ENCODE measurements around the gene COBLL1. TPM values are rescaled to one million over a fixed set of nuclear protein-coding genes. Genes with fewer than 3 reads are reported as not detected.

The COBLL1 gene
- total RNA-seq, 1 experiment from 2014 or later = 5.9 TPM

GRCh38 chr2:164852086-164852485 lies 10.5 kb upstream of the COBLL1 start:
- H2BK20ac ChIP-seq (ENCODE audit: low read depth, low read length, poor library complexity, severe bottlenecking) = no peak overlapping the region

More at GRCh38 chr2:164852086-164852485, 10.5 kb upstream of the COBLL1 start:
- Histone ChIP-seq H3K23me2 (ENCODE audit: insufficient read length, low read depth, low read length, poor library complexity, severe bottlenecking) (no peaks in the 10 kb centered on the region), H2BK120ac (ENCODE audit: low read depth, low read length, poor library complexity, severe bottlenecking) (no peak overlapping the region), H4K8ac (replicated peaks; ENCODE audit: insufficient read length, low read depth, low read length) (no peak overlapping the region), H3K4me1 (ENCODE audit: insufficient read depth, low read length) (no peaks in the 10 kb centered on the region), H3K14ac (ENCODE audit: insufficient read depth, low read length) (no peak overlapping the region), H3K4ac (ENCODE audit: low read depth, low read length) (no peak overlapping the region), H2BK5ac (ENCODE audit: insufficient read length, low read length) (no peak overlapping the region), H3T11ph (ENCODE audit: low read length) (no peak overlapping the region), H2BK15ac (ENCODE audit: low read depth, low read length) (no peak overlapping the region), H2AFZ (ENCODE audit: low read length) (no peak overlapping the region), H3K27ac (ENCODE audit: insufficient read length, low read depth, low read length) (no peak overlapping the region), H3K23ac (ENCODE audit: insufficient read length, low read depth, low read length) (no peak overlapping the region), H3K79me1 (ENCODE audit: insufficient read depth, low read depth, low read length, poor library complexity, severe bottlenecking) (no peaks in the 10 kb centered on the region), H4K91ac (ENCODE audit: insufficient read length, low read depth, low read length) (no peak overlapping the region), H3K27me3 (ENCODE audit: insufficient read depth, low read length) (no peaks in the 10 kb centered on the region), H3K56ac (ENCODE audit: insufficient read length, low read depth, low read length) (no peak overlapping the region), H3K18ac (ENCODE audit: insufficient read length, low read depth, low read length) (no peak overlapping the region), H2BK12ac (ENCODE audit: insufficient read length, low read depth, low read length) (no peak overlapping the region), H3K9ac (ENCODE audit: extremely low read depth, insufficient read length, low read length) (no peak overlapping the region), H2AK5ac (ENCODE audit: insufficient read length, low read length) (no peak overlapping the region), H3K79me2 (ENCODE audit: insufficient read depth, low read length) (no peaks in the 10 kb centered on the region), H3K9me3 (ENCODE audit: control insufficient read depth, low read depth, low read length) (no peaks in the 10 kb centered on the region), H3K4me2 (ENCODE audit: insufficient read depth, insufficient read length, low read length) (no peak overlapping the region), H4K5ac (ENCODE audit: insufficient read length, low read depth, low read length) (no peak overlapping the region), H4K20me1 (ENCODE audit: control insufficient read depth, insufficient read depth, insufficient read length) (no peaks in the 10 kb centered on the region)
- Mint-ChIP-seq H3K4me1 (peaks cover 0 to 4% of the 10 kb centered on the region in 2 experiments; a peak in 1 of 4 replicates), H3K27ac (no peak overlapping the region), H3K4me3 (no peak overlapping the region), H3K27me3 (ENCODE audit: low read depth) (no peaks in the 10 kb centered on the region), H3K9me3 (no peaks in the 10 kb centered on the region), H3K36me3 (ENCODE audit: insufficient read depth in 1 of 3, low read depth in 3 of 3) (no peaks in the 10 kb centered on the region)
- DNase-seq = no peak
- TF ChIP-seq CTCF (conservative IDR thresholded peaks at IDR 0.05) = no peak
- no CpG with 5 or more reads among the region's 4 CpGs for WGBS (ENCODE audit: extremely low coverage, insufficient read length, low lambda C conversion rate)
